Upper lobe of left lung (tissue), 4 donors: ENCODE results near the gene SCO2.

ENCODE experiments used
- POLR2AphosphoS5 ChIP-seq, 2 donors: sonication (generic); formaldehyde crosslinking; IDR thresholded peaks; one replicate each; pipeline ENCODE4 v1.5.1; 2017; ENCODE audit warnings: antibody characterized with exemption in 2 of 2
- TF ChIP-seq, protein P1 (sequence below), 6 experiments: fragments of 450-650 bp in 4 of 6; fragments of 200-600 bp in 2 of 6; sonication (generic) in 2 of 6; IDR thresholded peaks; one replicate each; pipeline ENCODE4 v1.5.1; 2016 to 2019; ENCODE audit warnings: antibody characterized with exemption in 6 of 6

DNA sequence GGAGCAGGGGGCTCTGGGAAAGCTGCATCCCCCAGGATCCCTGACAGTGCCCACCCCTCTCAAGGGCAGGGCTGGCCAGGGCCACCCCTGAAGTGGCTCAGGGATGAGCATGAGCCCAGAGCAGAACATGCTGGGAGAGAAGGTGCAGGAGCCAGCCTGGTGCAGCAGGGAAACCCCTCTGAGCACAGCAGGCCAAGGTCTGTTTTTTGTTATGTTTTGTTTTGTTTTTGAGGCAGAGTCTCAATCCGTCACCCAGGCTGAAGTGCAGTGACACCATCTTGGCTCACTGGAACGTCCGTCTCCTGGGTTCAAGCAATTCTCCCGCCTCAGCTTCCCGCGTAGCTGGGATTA, 49.8 kb downstream of the SCO2 start:
- TF ChIP-seq, protein P1, sequence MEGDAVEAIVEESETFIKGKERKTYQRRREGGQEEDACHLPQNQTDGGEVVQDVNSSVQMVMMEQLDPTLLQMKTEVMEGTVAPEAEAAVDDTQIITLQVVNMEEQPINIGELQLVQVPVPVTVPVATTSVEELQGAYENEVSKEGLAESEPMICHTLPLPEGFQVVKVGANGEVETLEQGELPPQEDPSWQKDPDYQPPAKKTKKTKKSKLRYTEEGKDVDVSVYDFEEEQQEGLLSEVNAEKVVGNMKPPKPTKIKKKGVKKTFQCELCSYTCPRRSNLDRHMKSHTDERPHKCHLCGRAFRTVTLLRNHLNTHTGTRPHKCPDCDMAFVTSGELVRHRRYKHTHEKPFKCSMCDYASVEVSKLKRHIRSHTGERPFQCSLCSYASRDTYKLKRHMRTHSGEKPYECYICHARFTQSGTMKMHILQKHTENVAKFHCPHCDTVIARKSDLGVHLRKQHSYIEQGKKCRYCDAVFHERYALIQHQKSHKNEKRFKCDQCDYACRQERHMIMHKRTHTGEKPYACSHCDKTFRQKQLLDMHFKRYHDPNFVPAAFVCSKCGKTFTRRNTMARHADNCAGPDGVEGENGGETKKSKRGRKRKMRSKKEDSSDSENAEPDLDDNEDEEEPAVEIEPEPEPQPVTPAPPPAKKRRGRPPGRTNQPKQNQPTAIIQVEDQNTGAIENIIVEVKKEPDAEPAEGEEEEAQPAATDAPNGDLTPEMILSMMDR (IDR thresholded peaks at IDR 0.05), result no peak
- no peak for TF ChIP-seq POLR2AphosphoS5 (IDR thresholded peaks at IDR 0.05)
